K562 (cell line): ENCODE measurements around the gene NKX1-2. TPM values are rescaled to one million over a fixed set of nuclear protein-coding genes. Genes with fewer than 3 reads are reported as not detected.

Experiments
- ATAC-seq: fragments of 200-7000 bp; cut with Tn5 transposase; 3 replicates; pipeline ENCODE4 v1.9.1; 2020; ENCODE audit warnings: moderate library complexity
- BruUV-seq: library from RNA; stranded (reverse); fragments of 400-500 nt; replicated peaks from 2 replicates; lab custom pipeline; 2021; lab: Mats Ljungman, UMichigan
- CTCF ChIA-PET: fragments of 300-600 bp; formaldehyde crosslinking; extraction: SDS; loops from one replicate; lab custom pipeline; 2021; ENCODE audit warnings: low intra/inter-chr PET ratio; lab: Yijun Ruan, JAX
- POLR2A ChIA-PET: fragments of 300-600, 350-650 bp; sonication (Branson Sonifier 250); formaldehyde crosslinking; extraction: SDS; loops from one replicate; lab custom pipeline; 2021; ENCODE audit warnings: antibody characterized with exemption, inconsistent platforms; lab: Yijun Ruan, JAX
- DNase-seq, 4 experiments: peaks; one replicate each; pipeline versions ENCODE4 v3.0.0 to v3.0.0-alpha.2; 2011 to 2018; ENCODE audit warnings: low spot score in 3 of 4, mixed read lengths in 3 of 4; ENCODE audit errors: extremely low read depth in 1 of 4
- FAIRE-seq: peaks from 2 replicates; lab custom pipeline; 2011; peaks lifted over from hg19 to GRCh38; lab: Jason Lieb, UNC
- H2AFZ ChIP-seq: 2 replicates; pipeline ENCODE4 v1.6.0; 2011; ENCODE audit warnings: low read depth, low read length, control low read depth, inconsistent platforms
- H3K27ac ChIP-seq: fragments of 200-600 bp; 3 replicates; pipeline ENCODE4 v1.8.0; 2011; ENCODE audit warnings: low read depth, mild to moderate bottlenecking, control low read depth, inconsistent platforms, low read length, moderate library complexity, mixed read lengths; ENCODE audit errors: extremely low read depth
- H3K27me3 ChIP-seq, 2 experiments: fragments of 300-600 bp in 1 of 2; 2 replicates in 1 of 2; 3 replicates in 1 of 2; pipeline versions ENCODE4 v1.6.0 to v1.8.0; 2011; ENCODE audit warnings: inconsistent platforms in 2 of 2, low read length in 2 of 2, mild to moderate bottlenecking in 1 of 2, mixed read lengths in 1 of 2, moderate library complexity in 1 of 2; ENCODE audit not compliant: control insufficient read depth in 2 of 2, insufficient read depth in 2 of 2
- H3K36me3 ChIP-seq: fragments of 300-600 bp; 3 replicates; pipeline ENCODE4 v1.8.0; 2011; ENCODE audit warnings: mild to moderate bottlenecking, low read length, inconsistent platforms; ENCODE audit not compliant: control insufficient read depth, insufficient read depth
- H3K4me1 ChIP-seq, 2 experiments: fragments of 200-600 bp in 1 of 2; replicated peaks in 1 of 2; 2 replicates in 1 of 2; 3 replicates in 1 of 2; pipeline versions ENCODE4 v1.5.1 to v1.8.0; 2011; ENCODE audit warnings: inconsistent platforms in 2 of 2, low read length in 2 of 2, mild to moderate bottlenecking in 1 of 2, mixed read lengths in 1 of 2, moderate library complexity in 1 of 2; ENCODE audit not compliant: control insufficient read depth in 2 of 2, insufficient read depth in 2 of 2
- H3K4me2 ChIP-seq: 2 replicates; pipeline ENCODE4 v1.6.1; 2011; ENCODE audit warnings: low read length, control low read depth, inconsistent platforms, mixed read lengths; ENCODE audit not compliant: insufficient read depth
- H3K4me3 ChIP-seq: fragments of 200-600 bp; sonication (generic), shearing (Covaris generic); 2 replicates; pipeline ENCODE4 v1.5.1; 2016; ENCODE audit warnings: control low read depth, inconsistent platforms
- H3K79me2 ChIP-seq: fragments of 200-600 bp; 3 replicates; pipeline ENCODE4 v1.8.0; 2011; ENCODE audit warnings: low read length, inconsistent platforms; ENCODE audit not compliant: control insufficient read depth, insufficient read depth
- H3K9ac ChIP-seq, 2 experiments: 2 replicates each; pipeline versions ENCODE4 v1.6.0 to v1.6.1; 2011; ENCODE audit warnings: low read depth in 2 of 2, low read length in 2 of 2, control low read depth in 1 of 2, inconsistent platforms in 1 of 2, mild to moderate bottlenecking in 1 of 2, mixed read lengths in 1 of 2; ENCODE audit not compliant: insufficient read depth in 1 of 2
- H3K9me1 ChIP-seq: one replicate; pipeline ENCODE4 v1.6.0; 2011; ENCODE audit warnings: inconsistent platforms, mild to moderate bottlenecking, low read length, moderate library complexity; ENCODE audit not compliant: control insufficient read depth, insufficient read depth
- H3K9me3 ChIP-seq: replicated peaks from 2 replicates; pipeline ENCODE4 v1.5.1; 2011; ENCODE audit warnings: low read depth, low read length, inconsistent platforms; ENCODE audit not compliant: control insufficient read depth, insufficient read depth
- H4K20me1 ChIP-seq: replicated peaks from 2 replicates; pipeline ENCODE4 v1.6.1; 2011; ENCODE audit warnings: low read length, inconsistent platforms, mixed read lengths; ENCODE audit not compliant: control insufficient read depth, insufficient read depth
- CTCF ChIP-seq, 3 experiments: IDR thresholded peaks in 2 of 3; conservative IDR thresholded peaks in 1 of 3; 2 replicates each; pipeline ENCODE4 v1.5.1; 2011 to 2012; ENCODE audit warnings: low read length in 3 of 3, mild to moderate bottlenecking in 3 of 3, control low read depth in 2 of 3, improper control_type of control experiment in 1 of 3, inconsistent platforms in 1 of 3, low read depth in 1 of 3, mixed read lengths in 1 of 3, moderate library complexity in 1 of 3; ENCODE audit not compliant: insufficient read depth in 2 of 3
- FOSL1 ChIP-seq: fragments of 200-800 bp; sonication (Bioruptor generic); conservative IDR thresholded peaks from 2 replicates; pipeline ENCODE4 v1.6.1; 2016; ENCODE audit warnings: missing genetic modification characterization, missing compliant biosample characterization
- PATZ1 ChIP-seq: fragments of 250-450 bp; sonication (Bioruptor Pico); IDR thresholded peaks from 2 replicates; pipeline ENCODE4 v1.5.0; 2020; ENCODE audit warnings: mild to moderate bottlenecking, borderline replicate concordance
- POU5F1 ChIP-seq: fragments of 150-350 bp; IDR thresholded peaks from 2 replicates; pipeline ENCODE4 v1.6.1; 2014; ENCODE audit warnings: borderline replicate concordance, low read length, low read depth, mild to moderate bottlenecking; ENCODE audit not compliant: partially characterized antibody
- SMARCA4 ChIP-seq: fragments of 450-650 bp; IDR thresholded peaks from 2 replicates; pipeline ENCODE4 v1.6.1; 2016
- SNRNP70 ChIP-seq: fragments of 200-400 bp; formaldehyde crosslinking; optimal IDR thresholded peaks from 2 replicates; pipeline ENCODE3; 2017; ENCODE audit warnings: low read depth, low read length
- WGBS: fragments of 100-300 bp; shearing (Covaris generic); methylation state at CpG from one replicate; pipeline ENCODE4 v1.1.6; 2016; ENCODE audit warnings: low coverage, mixed read lengths; ENCODE audit not compliant: insufficient coverage; ENCODE audit errors: missing lambda C conversion rate; 5-methylcytosine and 5-hydroxymethylcytosine counted together
- in situ Hi-C: fragments of 300-500 bp; cut with MboI; formaldehyde crosslinking; loops from 4 replicates; pipeline ENCODE4 v1.15.0; 2018; ENCODE audit warnings: inconsistent platforms, mixed read lengths
- intact Hi-C: fragments of 100-400 bp; cut with micrococcal nuclease; formaldehyde crosslinking; loops from 2 replicates; pipeline ENCODE4 v1.14.2; 2022
- polyA plus RNA-seq, 8 experiments: library from polyadenylated mRNA; depleted of rRNA in 4 of 8; stranded (reverse) in 5 of 8; unstranded in 3 of 8; fragments of >200 nt; fragmentation: Nextera tagmentation in 2 of 8; fragmentation: Illumina TruSeq in 1 of 8; extraction: Ambion mirVana in 2 of 8; extraction: Trizol in 1 of 8; gene quantifications; 2 replicates each; pipeline versions ENCODE4 v1.2.1 to v1.2.3, GENCODE V29; 2011 to 2014; ENCODE audit warnings: inconsistent platforms in 1 of 8, missing spikeins in 1 of 8
- total RNA-seq, 7 experiments: library from RNA; depleted of rRNA in 6 of 7; stranded (reverse); fragments of >200 nt in 6 of 7; fragmentation: Illumina TruSeq in 2 of 7; extraction: Trizol in 2 of 7; gene quantifications; 2 replicates each; pipeline versions ENCODE4 v1.2.1 to v1.2.3, GENCODE V29; 2011 to 2021; ENCODE audit warnings: low replicate concordance in 1 of 7
- TF ChIP-seq, protein P1 (sequence below): fragments of 250-450 bp; sonication (Bioruptor Pico); IDR thresholded peaks from 2 replicates; pipeline ENCODE4 v1.4.0; 2020; ENCODE audit warnings: borderline replicate concordance

The NKX1-2 gene
- total and polyA plus RNA-seq, 9 of the 15 experiments (the other 6 are each of a cell fraction or from before 2014, with no cell fraction given), result not detected

- TF ChIP-seq POU5F1, result no peak
Observed at GRCh38 chr10:124492266-124492665, 42.4 kb upstream of the NKX1-2 start (continued).

GRCh38 chr10:124491105-124491504 lies 41.3 kb upstream of the NKX1-2 start:
- Histone ChIP-seq H3K9ac (no peak overlapping the region), H3K9me3 (no peaks in the 10 kb centered on the region; the same call in 1 of the 2 replicates), H3K27ac (no peak overlapping the region), H3K4me3 (no peak overlapping the region), H3K27me3 (no peaks in the 10 kb centered on the region), H3K36me3 (no peaks in the 10 kb centered on the region), H3K4me2 (no peak overlapping the region), H3K4me1 (peaks cover 6 to 12% of the 10 kb centered on the region in 2 experiments; a peak in 4 of 5 replicates), H3K9me1 (no peaks in the 10 kb centered on the region), H4K20me1 (no peaks in the 10 kb centered on the region), H2AFZ (no peak overlapping the region), H3K79me2 (no peaks in the 10 kb centered on the region)
- no TSS peak for BruUV-seq
- ChIA-PET CTCF (no interaction called here), POLR2A (no interaction called here)
- intact Hi-C loops (no loop called here), in situ Hi-C loops (no loop called here)
- FAIRE-seq (no peak), ATAC-seq (no peak), DNase-seq (no peak)
- TF ChIP-seq PATZ1 (CRISPR knock-in tag), result no peak
- TF ChIP-seq CTCF (IDR thresholded peaks at IDR 0.05 in 2 of 3, conservative IDR thresholded peaks at IDR 0.05 in 1 of 3; ENCODE audit: insufficient read depth in 2 of 3, low read depth in 1 of 3, low read length in 3 of 3), result no peak
- no peak for TF ChIP-seq FOSL1 (tag)
- TF ChIP-seq, protein P1, sequence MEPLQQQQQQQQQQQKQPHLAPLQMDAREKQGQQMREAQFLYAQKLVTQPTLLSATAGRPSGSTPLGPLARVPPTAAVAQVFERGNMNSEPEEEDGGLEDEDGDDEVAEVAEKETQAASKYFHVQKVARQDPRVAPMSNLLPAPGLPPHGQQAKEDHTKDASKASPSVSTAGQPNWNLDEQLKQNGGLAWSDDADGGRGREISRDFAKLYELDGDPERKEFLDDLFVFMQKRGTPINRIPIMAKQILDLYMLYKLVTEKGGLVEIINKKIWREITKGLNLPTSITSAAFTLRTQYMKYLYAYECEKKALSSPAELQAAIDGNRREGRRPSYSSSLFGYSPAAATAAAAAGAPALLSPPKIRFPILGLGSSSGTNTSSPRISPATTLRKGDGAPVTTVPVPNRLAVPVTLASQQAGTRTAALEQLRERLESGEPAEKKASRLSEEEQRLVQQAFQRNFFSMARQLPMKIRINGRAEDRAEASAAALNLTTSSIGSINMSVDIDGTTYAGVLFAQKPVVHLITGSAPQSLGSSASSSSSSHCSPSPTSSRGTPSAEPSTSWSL (CRISPR knock-in tag), result no peak
- no peak for TF ChIP-seq SNRNP70
- TF ChIP-seq SMARCA4, result no peak
- WGBS, result 78% methylated on average over 9 of the region's 9 CpGs
